Activated T-cell treated with anti-CD3 and anti-CD28 coated beads, Interleukin-2, amount 50 U/mL, for 72 hours (primary cell): ENCODE results near the gene GRIPAP1. TPM values are rescaled to one million over a fixed set of nuclear protein-coding genes. Genes with fewer than 3 reads are reported as not detected.
A peak's percentile ranks its signal among the peaks of the same experiment; 100 is the strongest.

Experiments
- ATAC-seq, 2 donors: fragments of 150-1000 bp; cut with Tn5 transposase; replicated peaks in 1 of 2; 2 replicates each; pipeline ENCODE4 v1.10.0; 2021; ENCODE audit warnings: moderate library complexity in 2 of 2, mild to moderate bottlenecking in 1 of 2
- DNase-seq, 2 donors: peaks; one replicate each; pipeline ENCODE4 v3.0.0; 2021 to 2022; ENCODE audit warnings: mixed read lengths in 1 of 2
- H3K27ac Mint-ChIP-seq: one replicate; pipeline ENCODE4 v1.8.0; 2022; ENCODE audit warnings: mild to moderate bottlenecking, moderate library complexity, mixed read lengths
- H3K27me3 Mint-ChIP-seq: one replicate; pipeline ENCODE4 v1.8.0; 2022; ENCODE audit warnings: low read depth, mixed read lengths
- H3K36me3 Mint-ChIP-seq, 2 donors: one replicate each; pipeline ENCODE4 v1.8.0; 2022; ENCODE audit warnings: mixed read lengths in 2 of 2, mild to moderate bottlenecking in 1 of 2; ENCODE audit not compliant: insufficient read depth in 2 of 2
- H3K4me1 Mint-ChIP-seq: one replicate; pipeline ENCODE4 v1.8.0; 2022; ENCODE audit warnings: low read depth, mixed read lengths
- H3K4me3 Mint-ChIP-seq, 2 donors: one replicate each; pipeline ENCODE4 v1.8.0; 2022; ENCODE audit warnings: mild to moderate bottlenecking in 2 of 2, mixed read lengths in 2 of 2, moderate library complexity in 2 of 2
- H3K9me3 Mint-ChIP-seq, 2 donors: one replicate each; pipeline ENCODE4 v1.8.0; 2022; ENCODE audit warnings: mixed read lengths in 2 of 2
- total RNA-seq, 2 donors: library from RNA; stranded (reverse); gene quantifications; one replicate each; pipeline ENCODE4 v1.2.3, GENCODE V29; 2022

GRIPAP1 gene
- total RNA-seq, 2 donors from 2014 or later = 108 to 114 TPM

DNA sequence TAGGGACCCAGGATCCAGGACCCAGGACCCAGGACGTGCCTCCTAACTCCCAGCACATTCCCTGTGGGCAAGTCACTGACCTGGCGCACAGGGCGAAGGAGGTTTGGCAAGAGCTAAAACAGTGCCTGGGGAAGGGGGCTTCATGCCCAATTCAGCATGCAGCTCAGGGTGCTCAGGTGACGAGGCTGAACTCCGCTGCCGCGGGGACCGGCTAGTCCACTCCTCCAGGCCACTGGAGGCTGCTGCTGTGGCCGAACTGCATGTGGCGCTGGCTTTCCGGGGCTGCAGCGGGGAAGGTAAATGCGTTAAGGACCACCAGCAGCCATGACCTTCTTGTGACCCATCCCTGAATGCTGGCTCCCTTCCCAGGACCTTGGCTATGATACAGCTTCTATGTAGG is 78.3 kb downstream of the GRIPAP1 start:
- ATAC-seq = no peak
- Mint-ChIP-seq H3K4me1 (peaks cover 70% of the 10 kb centered on the region), H3K27me3 (no peaks in the 10 kb centered on the region), H3K4me3 (peak overlapping the region in 1 of 2 donors; percentile 24), H3K27ac (peak overlapping the region; percentile 44), H3K9me3 (no peaks in the 10 kb centered on the region), H3K36me3 (peaks cover 18 to 23% of the 10 kb centered on the region in 2 donors)
- no peak for DNase-seq

Other genes with a start within 250 kb of the GRIPAP1 start
- gene GLOD5, start 240.5 kb downstream of the GRIPAP1 start, total RNA-seq = not detected
- gene GATA1, start 215.7 kb downstream of the GRIPAP1 start, total RNA-seq = under 1 TPM; 0.22 to 0.35 TPM
- 100 to 1,000 TPM; 109 to 143 TPM for gene HDAC6, start 200.2 kb downstream of the GRIPAP1 start, total RNA-seq
- gene ERAS, start 175.8 kb downstream of the GRIPAP1 start, total RNA-seq = under 1 TPM in 1 of 2 donors, not detected in 1; 0.31 TPM
- 1 to 10 TPM; 1.9 to 2.8 TPM for gene PCSK1N, start 166.7 kb downstream of the GRIPAP1 start, total RNA-seq
- gene TIMM17B, start 104.5 kb downstream of the GRIPAP1 start, total RNA-seq = 10 to 100 TPM; 73.6 to 90.1 TPM
- 100 to 1,000 TPM; 114 to 125 TPM for gene PQBP1, start 104.3 kb downstream of the GRIPAP1 start, total RNA-seq
- gene SLC35A2, start 90.6 kb downstream of the GRIPAP1 start, total RNA-seq = 10 to 100 TPM; 30.8 to 32.7 TPM
- 100 to 1,000 TPM; 550 to 563 TPM for gene PIM2, start 83.2 kb downstream of the GRIPAP1 start, total RNA-seq
- 100 to 1,000 TPM; 123 to 137 TPM for gene OTUD5, start 44.7 kb downstream of the GRIPAP1 start, total RNA-seq
- gene KCND1, start 30.4 kb downstream of the GRIPAP1 start, total RNA-seq = 1 to 10 TPM; 7.6 to 8.3 TPM
- 10 to 100 TPM; 38.8 to 44.8 TPM for gene TFE3, start 41.1 kb upstream of the GRIPAP1 start, total RNA-seq
- gene CCDC120, start 56.7 kb upstream of the GRIPAP1 start, total RNA-seq = 1 to 10 TPM; 8.7 to 9.0 TPM
- gene PRAF2, start 71.7 kb upstream of the GRIPAP1 start, total RNA-seq = 10 to 100 TPM; 19.1 to 20.9 TPM
- gene WDR45, start 77.6 kb upstream of the GRIPAP1 start, total RNA-seq = 10 to 100 TPM; 43.4 to 49.0 TPM
- 10 to 100 TPM; 14.7 to 17.8 TPM for gene GPKOW, start 121.5 kb upstream of the GRIPAP1 start, total RNA-seq
- under 1 TPM; 0.84 to 0.93 TPM for gene MAGIX, start 160.5 kb upstream of the GRIPAP1 start, total RNA-seq
- gene PLP2, start 169.6 kb upstream of the GRIPAP1 start, total RNA-seq = 100 to 1,000 TPM; 232 to 266 TPM
- gene PRICKLE3, start 184.1 kb upstream of the GRIPAP1 start, total RNA-seq = 10 to 100 TPM; 17.4 to 17.6 TPM
- gene SYP, start 197.9 kb upstream of the GRIPAP1 start, total RNA-seq = 10 to 100 TPM in 1 of 2 donors, 1 to 10 TPM in 1; 8.7 to 15.9 TPM
- 1 to 10 TPM; 3.4 to 4.1 TPM for gene CACNA1F, start 231.1 kb upstream of the GRIPAP1 start, total RNA-seq
- 10 to 100 TPM; 24.5 to 27.2 TPM for gene CCDC22, start 233.2 kb upstream of the GRIPAP1 start, total RNA-seq